WTC11 (cell line): ENCODE data around the gene LTB. TPM values are rescaled to one million over a fixed set of nuclear protein-coding genes. Genes with fewer than 3 reads are reported as not detected.

ENCODE experiments used
- ATF1 ChIP-seq: sonication (generic); formaldehyde crosslinking; IDR thresholded peaks from 2 replicates; pipeline ENCODE4 v1.8.1; 2023; ENCODE audit warnings: mild to moderate bottlenecking, moderate library complexity, missing genetic modification reagents
- ATF2 ChIP-seq: sonication (generic); formaldehyde crosslinking; IDR thresholded peaks from 2 replicates; pipeline ENCODE4 v1.8.1; 2022; ENCODE audit warnings: low read depth, missing genetic modification reagents, borderline replicate concordance
- CREB1 ChIP-seq: sonication (generic); formaldehyde crosslinking; IDR thresholded peaks from 2 replicates; pipeline ENCODE4 v1.8.0; 2023; ENCODE audit warnings: mild to moderate bottlenecking, missing genetic modification reagents
- CREM ChIP-seq: sonication (generic); formaldehyde crosslinking; IDR thresholded peaks from 2 replicates; pipeline ENCODE4 v1.8.1; 2022; ENCODE audit warnings: mild to moderate bottlenecking, missing genetic modification reagents, moderate library complexity
- EMX1 ChIP-seq: fragments of 250-450 bp; sonication (Bioruptor Pico); IDR thresholded peaks from 2 replicates; pipeline ENCODE4 v1.8.0; 2021; ENCODE audit warnings: mild to moderate bottlenecking
- ESRRA ChIP-seq: sonication (generic); formaldehyde crosslinking; IDR thresholded peaks from 2 replicates; pipeline ENCODE4 v1.8.1; 2022; ENCODE audit warnings: mild to moderate bottlenecking, missing genetic modification reagents, borderline replicate concordance
- ETV6 ChIP-seq: sonication (generic); formaldehyde crosslinking; IDR thresholded peaks from 2 replicates; pipeline ENCODE4 v1.8.1; 2022; ENCODE audit warnings: mild to moderate bottlenecking, missing genetic modification reagents
- GABPB1 ChIP-seq: sonication (generic); formaldehyde crosslinking; IDR thresholded peaks from 2 replicates; pipeline ENCODE4 v1.8.1; 2023; ENCODE audit warnings: mild to moderate bottlenecking, missing genetic modification reagents
- HMGA2 ChIP-seq: fragments of 250-450 bp; sonication (Bioruptor Pico); IDR thresholded peaks from 2 replicates; pipeline ENCODE4 v1.4.0; 2021; ENCODE audit warnings: mild to moderate bottlenecking, moderate library complexity
- MYBL2 ChIP-seq: sonication (generic); formaldehyde crosslinking; IDR thresholded peaks from 2 replicates; pipeline ENCODE4 v1.8.1; 2023; ENCODE audit warnings: mild to moderate bottlenecking, moderate library complexity, missing genetic modification reagents
- NFE2L1 ChIP-seq: sonication (generic); formaldehyde crosslinking; IDR thresholded peaks from 2 replicates; pipeline ENCODE4 v1.8.1; 2023; ENCODE audit warnings: missing genetic modification reagents
- NFYB ChIP-seq: sonication (generic); formaldehyde crosslinking; conservative IDR thresholded peaks from 2 replicates; pipeline ENCODE4 v1.8.0; 2022; ENCODE audit warnings: low read depth, missing genetic modification reagents
- NR2C2 ChIP-seq: sonication (generic); formaldehyde crosslinking; IDR thresholded peaks from 2 replicates; pipeline ENCODE4 v1.8.0; 2022; ENCODE audit warnings: mild to moderate bottlenecking, missing genetic modification reagents
- OVOL2 ChIP-seq: fragments of 250-450 bp; sonication (Bioruptor Pico); IDR thresholded peaks from 2 replicates; pipeline ENCODE4 v1.9.0; 2021; ENCODE audit warnings: mild to moderate bottlenecking, borderline replicate concordance
- SMAD4 ChIP-seq: sonication (generic); formaldehyde crosslinking; IDR thresholded peaks from 2 replicates; pipeline ENCODE4 v1.8.0; 2022; ENCODE audit warnings: mild to moderate bottlenecking, missing genetic modification reagents
- ZNF121 ChIP-seq: sonication (generic); formaldehyde crosslinking; IDR thresholded peaks from 2 replicates; pipeline ENCODE4 v1.8.0; 2023; ENCODE audit warnings: missing genetic modification reagents
- ZNF232 ChIP-seq: sonication (generic); formaldehyde crosslinking; IDR thresholded peaks from 2 replicates; pipeline ENCODE4 v1.8.0; 2022; ENCODE audit warnings: mild to moderate bottlenecking, missing genetic modification reagents
- ZNF317 ChIP-seq: sonication (generic); formaldehyde crosslinking; IDR thresholded peaks from 2 replicates; pipeline ENCODE4 v1.8.1; 2023; ENCODE audit warnings: low read depth, mild to moderate bottlenecking, moderate library complexity, missing genetic modification reagents, borderline replicate concordance
- ZNF512 ChIP-seq: sonication (generic); formaldehyde crosslinking; IDR thresholded peaks from 2 replicates; pipeline ENCODE4 v1.8.1; 2022; ENCODE audit warnings: missing genetic modification reagents, borderline replicate concordance
- total RNA-seq: library from RNA; stranded (reverse); gene quantifications from 3 replicates; pipeline ENCODE4 v1.2.3, GENCODE V29; 2021
- TF ChIP-seq, protein P1 (sequence below): sonication (generic); formaldehyde crosslinking; IDR thresholded peaks from 2 replicates; pipeline ENCODE4 v1.8.1; 2023; ENCODE audit warnings: mild to moderate bottlenecking, missing genetic modification reagents, borderline replicate concordance
- TF ChIP-seq, protein P2 (sequence below): sonication (generic); formaldehyde crosslinking; conservative IDR thresholded peaks from 2 replicates; pipeline ENCODE4 v1.8.1; 2022; ENCODE audit warnings: mild to moderate bottlenecking, missing genetic modification reagents
- TF ChIP-seq, protein P3 (sequence below): sonication (generic); formaldehyde crosslinking; IDR thresholded peaks from 2 replicates; pipeline ENCODE4 v1.8.1; 2022; ENCODE audit warnings: mild to moderate bottlenecking, missing genetic modification reagents, moderate library complexity, borderline replicate concordance
- TF ChIP-seq, protein P4 (sequence below): fragments of 250-450 bp; sonication (Bioruptor Pico); IDR thresholded peaks from 2 replicates; pipeline ENCODE4 v1.9.0; 2021; ENCODE audit warnings: moderate library complexity, mild to moderate bottlenecking, inconsistent platforms, borderline replicate concordance
- TF ChIP-seq, protein P5 (sequence below): sonication (generic); formaldehyde crosslinking; IDR thresholded peaks from 2 replicates; pipeline ENCODE4 v1.8.0; 2022; ENCODE audit warnings: mild to moderate bottlenecking, missing genetic modification reagents

The LTB gene
- total RNA-seq, 1 experiment from 2014 or later, result 1.3 TPM

GRCh38 chr6:31619805-31620585, 37.8 kb upstream of the LTB start (continued):
- TF ChIP-seq, protein P1, sequence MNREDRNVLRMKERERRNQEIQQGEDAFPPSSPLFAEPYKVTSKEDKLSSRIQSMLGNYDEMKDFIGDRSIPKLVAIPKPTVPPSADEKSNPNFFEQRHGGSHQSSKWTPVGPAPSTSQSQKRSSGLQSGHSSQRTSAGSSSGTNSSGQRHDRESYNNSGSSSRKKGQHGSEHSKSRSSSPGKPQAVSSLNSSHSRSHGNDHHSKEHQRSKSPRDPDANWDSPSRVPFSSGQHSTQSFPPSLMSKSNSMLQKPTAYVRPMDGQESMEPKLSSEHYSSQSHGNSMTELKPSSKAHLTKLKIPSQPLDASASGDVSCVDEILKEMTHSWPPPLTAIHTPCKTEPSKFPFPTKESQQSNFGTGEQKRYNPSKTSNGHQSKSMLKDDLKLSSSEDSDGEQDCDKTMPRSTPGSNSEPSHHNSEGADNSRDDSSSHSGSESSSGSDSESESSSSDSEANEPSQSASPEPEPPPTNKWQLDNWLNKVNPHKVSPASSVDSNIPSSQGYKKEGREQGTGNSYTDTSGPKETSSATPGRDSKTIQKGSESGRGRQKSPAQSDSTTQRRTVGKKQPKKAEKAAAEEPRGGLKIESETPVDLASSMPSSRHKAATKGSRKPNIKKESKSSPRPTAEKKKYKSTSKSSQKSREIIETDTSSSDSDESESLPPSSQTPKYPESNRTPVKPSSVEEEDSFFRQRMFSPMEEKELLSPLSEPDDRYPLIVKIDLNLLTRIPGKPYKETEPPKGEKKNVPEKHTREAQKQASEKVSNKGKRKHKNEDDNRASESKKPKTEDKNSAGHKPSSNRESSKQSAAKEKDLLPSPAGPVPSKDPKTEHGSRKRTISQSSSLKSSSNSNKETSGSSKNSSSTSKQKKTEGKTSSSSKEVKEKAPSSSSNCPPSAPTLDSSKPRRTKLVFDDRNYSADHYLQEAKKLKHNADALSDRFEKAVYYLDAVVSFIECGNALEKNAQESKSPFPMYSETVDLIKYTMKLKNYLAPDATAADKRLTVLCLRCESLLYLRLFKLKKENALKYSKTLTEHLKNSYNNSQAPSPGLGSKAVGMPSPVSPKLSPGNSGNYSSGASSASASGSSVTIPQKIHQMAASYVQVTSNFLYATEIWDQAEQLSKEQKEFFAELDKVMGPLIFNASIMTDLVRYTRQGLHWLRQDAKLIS, result no peak
- TF ChIP-seq OVOL2 (no peak), ZNF317 (CRISPR knock-in tag) (no peak), HMGA2 (peak; percentile 46), NFYB (CRISPR knock-in tag) (peak; percentile 37; the same call in 1 of the 2 replicates), EMX1 (CRISPR knock-in tag) (no peak), NFE2L1 (CRISPR knock-in tag) (0 out of 2 replicates have a peak, but pooled peaks have one; percentile 10), ATF2 (CRISPR knock-in tag) (no peak), CREM (CRISPR knock-in tag) (peak; percentile 84), ESRRA (no peak), MYBL2 (CRISPR knock-in tag) (no peak; the same call in 1 of the 2 replicates), GABPB1 (CRISPR knock-in tag) (peak; percentile 63; the same call in 1 of the 2 replicates), SMAD4 (CRISPR knock-in tag) (no peak), ETV6 (CRISPR knock-in tag) (0 out of 2 replicates have a peak, but pooled peaks have one; percentile 29), NR2C2 (CRISPR knock-in tag) (no peak), ZNF512 (CRISPR knock-in tag) (no peak), CREB1 (CRISPR knock-in tag) (no peak), ATF1 (CRISPR knock-in tag) (no peak), ZNF232 (peak; percentile 64; the same call in 1 of the 2 replicates), ZNF121 (no peak)
- TF ChIP-seq, protein P2, sequence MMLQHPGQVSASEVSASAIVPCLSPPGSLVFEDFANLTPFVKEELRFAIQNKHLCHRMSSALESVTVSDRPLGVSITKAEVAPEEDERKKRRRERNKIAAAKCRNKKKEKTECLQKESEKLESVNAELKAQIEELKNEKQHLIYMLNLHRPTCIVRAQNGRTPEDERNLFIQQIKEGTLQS, result no peak
- TF ChIP-seq, protein P3, sequence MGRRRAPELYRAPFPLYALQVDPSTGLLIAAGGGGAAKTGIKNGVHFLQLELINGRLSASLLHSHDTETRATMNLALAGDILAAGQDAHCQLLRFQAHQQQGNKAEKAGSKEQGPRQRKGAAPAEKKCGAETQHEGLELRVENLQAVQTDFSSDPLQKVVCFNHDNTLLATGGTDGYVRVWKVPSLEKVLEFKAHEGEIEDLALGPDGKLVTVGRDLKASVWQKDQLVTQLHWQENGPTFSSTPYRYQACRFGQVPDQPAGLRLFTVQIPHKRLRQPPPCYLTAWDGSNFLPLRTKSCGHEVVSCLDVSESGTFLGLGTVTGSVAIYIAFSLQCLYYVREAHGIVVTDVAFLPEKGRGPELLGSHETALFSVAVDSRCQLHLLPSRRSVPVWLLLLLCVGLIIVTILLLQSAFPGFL (CRISPR knock-in tag), result no peak
- TF ChIP-seq, protein P4, sequence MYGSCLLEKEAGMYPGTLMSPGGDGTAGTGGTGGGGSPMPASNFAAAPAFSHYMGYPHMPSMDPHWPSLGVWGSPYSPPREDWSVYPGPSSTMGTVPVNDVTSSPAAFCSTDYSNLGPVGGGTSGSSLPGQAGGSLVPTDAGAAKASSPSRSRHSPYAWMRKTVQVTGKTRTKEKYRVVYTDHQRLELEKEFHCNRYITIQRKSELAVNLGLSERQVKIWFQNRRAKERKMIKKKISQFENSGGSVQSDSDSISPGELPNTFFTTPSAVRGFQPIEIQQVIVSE (CRISPR knock-in tag), result no peak
- TF ChIP-seq, protein P5, sequence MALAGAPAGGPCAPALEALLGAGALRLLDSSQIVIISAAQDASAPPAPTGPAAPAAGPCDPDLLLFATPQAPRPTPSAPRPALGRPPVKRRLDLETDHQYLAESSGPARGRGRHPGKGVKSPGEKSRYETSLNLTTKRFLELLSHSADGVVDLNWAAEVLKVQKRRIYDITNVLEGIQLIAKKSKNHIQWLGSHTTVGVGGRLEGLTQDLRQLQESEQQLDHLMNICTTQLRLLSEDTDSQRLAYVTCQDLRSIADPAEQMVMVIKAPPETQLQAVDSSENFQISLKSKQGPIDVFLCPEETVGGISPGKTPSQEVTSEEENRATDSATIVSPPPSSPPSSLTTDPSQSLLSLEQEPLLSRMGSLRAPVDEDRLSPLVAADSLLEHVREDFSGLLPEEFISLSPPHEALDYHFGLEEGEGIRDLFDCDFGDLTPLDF (CRISPR knock-in tag), result no peak
